H54 (cell line): ENCODE measurements around the gene KRT84.
A peak's percentile ranks its signal among the peaks of the same experiment; 100 is the strongest.

Experiments used
- DNase-seq: peaks from one replicate; pipeline ENCODE4 v3.0.0; 2011; ENCODE audit warnings: low spot score, mixed read lengths; ENCODE audit not compliant: insufficient read length
- FAIRE-seq: peaks from 3 replicates; lab custom pipeline; 2011; peaks lifted over from hg19 to GRCh38; lab: Jason Lieb, UNC
- POLR2A ChIP-seq: IDR thresholded peaks from 2 replicates; pipeline ENCODE4 v1.6.1; 2011; ENCODE audit warnings: low read depth, mild to moderate bottlenecking, low read length

KRT84 gene

DNA sequence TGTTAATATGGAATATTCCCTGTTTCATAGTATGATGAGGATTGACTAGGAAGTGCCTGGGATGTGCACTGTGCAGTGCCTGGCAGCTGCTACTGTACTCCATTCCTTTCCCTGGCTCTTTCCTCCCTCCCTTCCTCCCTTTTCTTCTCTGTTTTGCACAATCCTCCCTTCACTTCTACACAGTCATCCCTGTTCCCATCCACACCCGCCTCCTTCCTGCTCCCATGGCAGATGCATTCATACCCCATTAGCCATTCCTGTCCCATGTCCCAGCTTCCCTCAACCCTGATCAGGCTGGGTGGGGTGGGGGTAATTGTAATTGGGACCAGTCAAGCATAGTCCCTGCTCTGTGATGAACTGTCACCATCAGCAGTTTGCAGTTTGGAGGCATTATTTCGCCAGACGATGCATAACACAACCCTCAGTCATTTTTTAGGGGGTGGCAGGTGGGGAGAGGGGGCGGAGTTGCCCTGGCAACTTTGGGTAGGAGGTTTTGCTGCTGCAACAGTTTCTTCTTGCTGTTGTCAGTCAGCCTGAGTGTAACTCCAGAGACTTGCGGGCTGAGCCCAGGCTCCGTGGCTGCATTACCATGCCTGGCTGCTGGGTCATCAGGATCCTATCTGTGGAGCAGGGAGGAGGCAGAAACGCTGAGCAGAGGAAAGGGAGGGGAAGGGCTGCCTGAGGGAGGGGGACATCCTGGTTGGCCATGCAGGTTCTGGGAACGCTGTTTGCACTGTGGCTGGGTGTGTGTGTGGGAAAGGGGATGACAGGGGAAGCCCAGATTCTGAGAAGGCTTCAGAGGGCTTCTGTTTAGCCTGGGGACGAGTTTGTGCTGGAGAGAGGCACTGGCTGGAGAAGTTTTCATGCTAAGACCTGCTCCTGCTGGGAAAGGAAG is 4.1 kb upstream of the KRT84 start:
- no peak for FAIRE-seq
- TF ChIP-seq POLR2A = no peak
- DNase-seq = no peak

- no peak for FAIRE-seq
- no peak for TF ChIP-seq POLR2A
- no peak for DNase-seq
Measured at GRCh38 chr12:52387859-52388258, 2.4 kb upstream of the KRT84 start.

- FAIRE-seq (no peak), DNase-seq (no peak)
- no peak for TF ChIP-seq POLR2A
Measured at GRCh38 chr12:52383331-52383730, 2.1 kb downstream of the KRT84 start.

DNA sequence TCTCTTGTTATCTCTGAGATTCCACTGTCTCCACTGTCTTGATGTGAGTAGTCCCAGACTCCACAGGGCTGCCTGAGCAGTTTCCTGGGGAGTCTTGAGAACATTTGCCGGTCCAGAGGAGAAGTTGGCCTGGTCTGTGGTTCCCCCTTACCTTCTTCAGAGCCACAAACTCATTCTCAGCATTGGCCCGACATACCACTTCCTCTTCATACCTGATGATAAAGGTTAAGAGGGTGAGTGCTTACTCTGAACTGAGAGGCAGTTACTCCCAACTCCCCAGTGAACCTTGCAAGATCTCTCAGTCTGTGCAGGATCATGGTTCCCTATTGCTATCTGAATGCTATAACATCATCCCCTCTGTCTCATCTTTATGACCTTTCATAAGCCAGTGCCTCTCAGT is 2.6 kb downstream of the KRT84 start:
- no peak for DNase-seq
- no peak for TF ChIP-seq POLR2A
- no peak for FAIRE-seq

GRCh38 chr12:52381206-52381605 is 4.2 kb downstream of the KRT84 start:
- DNase-seq (no peak), FAIRE-seq (no peak)
- TF ChIP-seq POLR2A = no peak

GRCh38 chr12:52380271-52380694 is 5.2 kb downstream of the KRT84 start:
- DNase-seq = no peak
- no peak for TF ChIP-seq POLR2A
- FAIRE-seq = no peak

GRCh38 chr12:52379536-52379935 is 5.9 kb downstream of the KRT84 start:
- no peak for FAIRE-seq
- no peak for DNase-seq
- TF ChIP-seq POLR2A = no peak

GRCh38 chr12:52378091-52378490 is 7.4 kb downstream of the KRT84 start:
- no peak for TF ChIP-seq POLR2A
- no peak for FAIRE-seq

DNA sequence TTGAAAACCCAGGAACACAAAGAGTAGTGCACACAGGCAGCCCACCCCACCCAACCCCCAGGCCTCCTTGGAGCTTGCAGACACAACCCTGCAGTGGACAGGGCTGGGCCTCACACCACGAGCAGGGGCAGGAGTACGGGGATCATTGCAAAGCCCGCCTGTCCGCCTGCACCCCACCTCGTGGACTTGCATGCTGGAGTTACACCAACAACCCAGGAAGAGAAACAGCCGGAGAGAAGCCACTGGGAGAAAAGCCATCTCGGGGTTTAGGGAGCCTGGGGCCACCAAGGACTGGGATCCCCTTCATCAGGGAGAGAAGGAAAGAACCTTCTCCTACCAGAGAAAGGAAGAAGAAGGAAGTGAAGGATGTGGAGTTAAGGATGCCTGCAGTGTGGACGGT is 8.2 kb downstream of the KRT84 start:
- FAIRE-seq = no peak
- TF ChIP-seq POLR2A = no peak
- DNase-seq = no peak

More at GRCh38 chr12:52378091-52378490, 7.4 kb downstream of the KRT84 start:
- no peak for DNase-seq

DNA sequence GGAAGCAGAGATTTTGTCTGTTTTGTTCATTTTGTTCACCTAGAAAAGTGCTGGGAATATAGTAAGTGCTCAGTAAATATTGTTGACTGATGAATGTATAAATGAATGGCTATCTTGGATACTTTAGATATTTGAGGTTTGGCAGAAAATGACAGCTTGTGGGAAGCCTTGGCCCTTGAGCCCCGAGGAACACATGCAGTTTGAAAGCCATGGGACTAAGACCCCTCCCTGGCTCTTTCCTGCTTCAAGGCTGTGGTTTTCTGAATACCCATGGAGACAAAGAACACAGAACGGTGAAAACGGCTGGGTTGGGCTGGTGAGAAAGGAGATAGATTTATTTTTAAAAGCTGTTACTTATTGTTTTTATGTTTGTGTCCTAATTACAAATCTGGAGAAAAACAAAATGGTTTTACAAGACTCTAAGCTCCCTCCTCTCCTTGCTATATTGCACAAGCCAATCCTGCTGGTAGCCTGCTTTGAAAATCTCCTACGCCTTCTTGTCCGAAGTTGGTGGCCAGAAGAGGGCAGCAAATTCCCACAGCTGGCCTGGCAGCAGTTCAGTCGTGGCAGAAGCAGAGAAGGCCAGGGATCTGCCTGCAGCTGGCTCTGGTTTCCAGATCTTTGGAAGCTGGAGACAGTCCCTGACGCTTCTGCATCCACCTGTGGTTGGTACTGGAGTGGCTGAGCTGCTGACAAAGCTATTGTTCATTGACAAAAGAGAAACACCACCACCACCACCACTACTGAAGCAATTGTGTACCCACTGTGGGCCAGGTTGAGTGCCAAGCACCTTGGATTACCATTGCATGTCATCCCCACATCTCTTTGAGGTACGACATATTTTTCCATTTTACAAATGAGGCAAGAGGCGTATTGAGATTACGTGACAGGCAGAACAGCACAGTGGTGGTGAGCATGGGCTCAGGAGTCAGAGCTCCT is 13.0 kb downstream of the KRT84 start:
- peak; percentile 90 for DNase-seq
- peak; percentile 75 for FAIRE-seq
- no peak for TF ChIP-seq POLR2A

- no peak for FAIRE-seq
- no peak for TF ChIP-seq POLR2A
Measured at GRCh38 chr12:52371716-52372115, 13.7 kb downstream of the KRT84 start.

GRCh38 chr12:52370926-52371608 is 14.4 kb downstream of the KRT84 start:
- no peak for TF ChIP-seq POLR2A
- DNase-seq = no peak
- FAIRE-seq = no peak

More at GRCh38 chr12:52371716-52372115, 13.7 kb downstream of the KRT84 start:
- DNase-seq = no peak

GRCh38 chr12:52369809-52370208 is 15.6 kb downstream of the KRT84 start:
- TF ChIP-seq POLR2A = no peak
- FAIRE-seq (no peak), DNase-seq (no peak)
